DOHH2 (cell line): Measurements from ENCODE around the gene DAP3.

Experiments used
- CTCF ChIP-seq: fragments of 200-600 bp; sonication (generic); IDR thresholded peaks from one replicate; pipeline ENCODE4 v1.5.1; 2014; ENCODE audit warnings: antibody characterized with exemption, mild to moderate bottlenecking, low read depth, low read length; ENCODE audit not compliant: poor library complexity, severe bottlenecking
- EZH2phosphoT487 ChIP-seq: fragments of 200-600 bp; sonication (generic); IDR thresholded peaks from 2 replicates; pipeline ENCODE4 v1.6.1; 2017; ENCODE audit warnings: borderline replicate concordance, mild to moderate bottlenecking, antibody characterized with exemption, low read length, moderate library complexity, mixed read lengths

GRCh38 chr1:155695072-155695471, 6.2 kb downstream of the DAP3 start:
- TF ChIP-seq CTCF, result no peak
- TF ChIP-seq EZH2phosphoT487, result no peak
